GM12801 (cell line): ENCODE results near the gene STX4.

ENCODE experiments used
- CTCF ChIP-seq: IDR thresholded peaks from one replicate; pipeline ENCODE4 v1.5.1; 2011; ENCODE audit warnings: control low read depth; ENCODE audit not compliant: insufficient read length; ENCODE audit errors: extremely low read depth

The STX4 gene

GRCh38 chr16:31077024-31077423 is 43.7 kb downstream of the STX4 start:
- TF ChIP-seq CTCF = no peak

- TF ChIP-seq CTCF = no peak
Measured at GRCh38 chr16:31077592-31078396, 44.4 kb downstream of the STX4 start.

GRCh38 chr16:31078597-31079341 is 45.4 kb downstream of the STX4 start:
- TF ChIP-seq CTCF = no peak

- no peak for TF ChIP-seq CTCF
Measured at GRCh38 chr16:31079342-31079944, 46.1 kb downstream of the STX4 start.

GRCh38 chr16:31080035-31080629 is 46.8 kb downstream of the STX4 start:
- no peak for TF ChIP-seq CTCF

- no peak for TF ChIP-seq CTCF
Measured at GRCh38 chr16:31080756-31081419, 47.5 kb downstream of the STX4 start.
